Trophoblast cell (in vitro differentiated cells and primary cell): ENCODE measurements around the gene LIME1.
A peak's percentile ranks its signal among the peaks of the same experiment; 100 is the strongest.

ENCODE experiments used
- DNase-seq, 2 donors: peaks; one replicate each; pipeline ENCODE4 v3.0.0-alpha.2; 2016
- H2AFZ ChIP-seq: 2 replicates; pipeline ENCODE4 v1.6.1; 2013; ENCODE audit warnings: low read length, moderate library complexity, mild to moderate bottlenecking; ENCODE audit not compliant: insufficient read depth, poor library complexity
- H2AK5ac ChIP-seq: 2 replicates; pipeline ENCODE4 v1.6.1; 2013; ENCODE audit warnings: mild to moderate bottlenecking, low read length
- H2BK120ac ChIP-seq: 2 replicates; pipeline ENCODE4 v1.6.1; 2013; ENCODE audit warnings: low read length, mild to moderate bottlenecking, moderate library complexity; ENCODE audit not compliant: insufficient read depth, poor library complexity
- H2BK12ac ChIP-seq: 2 replicates; pipeline ENCODE4 v1.6.1; 2013; ENCODE audit warnings: mild to moderate bottlenecking, low read length, moderate library complexity
- H2BK5ac ChIP-seq: 2 replicates; pipeline ENCODE4 v1.6.1; 2013; ENCODE audit warnings: low read length, low read depth, moderate library complexity, mild to moderate bottlenecking; ENCODE audit not compliant: poor library complexity
- H3K14ac ChIP-seq: 2 replicates; pipeline ENCODE4 v1.6.1; 2013; ENCODE audit warnings: mild to moderate bottlenecking, low read length
- H3K18ac ChIP-seq: 2 replicates; pipeline ENCODE4 v1.6.1; 2013; ENCODE audit warnings: mild to moderate bottlenecking, low read length
- H3K23ac ChIP-seq: 2 replicates; pipeline ENCODE4 v1.6.1; 2013; ENCODE audit warnings: low read length
- H3K27ac ChIP-seq: 2 replicates; pipeline ENCODE4 v1.5.1; 2013; ENCODE audit warnings: low read depth, mild to moderate bottlenecking, inconsistent platforms, low read length, moderate library complexity
- H3K27me3 ChIP-seq: 2 replicates; pipeline ENCODE4 v1.6.1; 2013; ENCODE audit warnings: inconsistent platforms, mild to moderate bottlenecking, low read length, moderate library complexity; ENCODE audit not compliant: insufficient read depth
- H3K36me3 ChIP-seq, 2 experiments: 1 replicate in 1 of 2; 2 replicates in 1 of 2; pipeline ENCODE4 v1.6.1; 2013; ENCODE audit warnings: low read length in 2 of 2, mild to moderate bottlenecking in 2 of 2, moderate library complexity in 1 of 2; ENCODE audit not compliant: insufficient read depth in 2 of 2, control insufficient read depth in 1 of 2
- H3K4ac ChIP-seq: 2 replicates; pipeline ENCODE4 v1.6.1; 2013; ENCODE audit warnings: low read depth, mild to moderate bottlenecking, low read length, moderate library complexity
- H3K4me1 ChIP-seq, 2 experiments: 1 replicate in 1 of 2; 2 replicates in 1 of 2; pipeline ENCODE4 v1.6.1; 2013; ENCODE audit warnings: low read length in 2 of 2, mild to moderate bottlenecking in 2 of 2, moderate library complexity in 1 of 2; ENCODE audit not compliant: insufficient read depth in 2 of 2, control insufficient read depth in 1 of 2
- H3K4me2 ChIP-seq: 2 replicates; pipeline ENCODE4 v1.6.1; 2013; ENCODE audit warnings: inconsistent platforms, mild to moderate bottlenecking, low read length, moderate library complexity
- H3K4me3 ChIP-seq: 2 replicates; pipeline ENCODE4 v1.5.1; 2013; ENCODE audit warnings: mild to moderate bottlenecking, low read depth, low read length, inconsistent platforms
- H3K79me1 ChIP-seq: one replicate; pipeline ENCODE4 v1.6.1; 2013; ENCODE audit warnings: low read length
- H3K79me2 ChIP-seq: 2 replicates; pipeline ENCODE4 v1.6.1; 2013; ENCODE audit warnings: low read length, mild to moderate bottlenecking; ENCODE audit not compliant: control insufficient read depth, insufficient read depth, poor library complexity
- H3K9ac ChIP-seq: 2 replicates; pipeline ENCODE4 v1.6.1; 2013; ENCODE audit warnings: mild to moderate bottlenecking, low read length
- H3K9me3 ChIP-seq: 2 replicates; pipeline ENCODE4 v1.6.1; 2013; ENCODE audit warnings: low read depth, mild to moderate bottlenecking, control low read depth, inconsistent platforms, low read length; ENCODE audit not compliant: insufficient read depth
- H4K12ac ChIP-seq: 2 replicates; pipeline ENCODE4 v1.6.1; 2013; ENCODE audit warnings: low read depth, mild to moderate bottlenecking, low read length, moderate library complexity
- H4K8ac ChIP-seq: 2 replicates; pipeline ENCODE4 v1.6.1; 2013; ENCODE audit warnings: low read depth, mild to moderate bottlenecking, low read length, moderate library complexity
- H4K91ac ChIP-seq: one replicate; pipeline ENCODE4 v1.6.1; 2013; ENCODE audit warnings: low read depth, mild to moderate bottlenecking, low read length, moderate library complexity
- WGBS: extraction: QIAGEN DNeasy Blood & Tissue Kit; methylation state at CpG from one replicate; pipeline ENCODE4 v1.1.7; 2013; ENCODE audit warnings: missing lambda C conversion rate; ENCODE audit not compliant: insufficient read length, insufficient coverage; ENCODE audit errors: extremely low coverage; 5-methylcytosine and 5-hydroxymethylcytosine counted together

The LIME1 gene

GRCh38 chr20:63782051-63782471, 45.6 kb downstream of the LIME1 start:
- Histone ChIP-seq H4K91ac (no peak overlapping the region), H3K27ac (no peak overlapping the region)

GRCh38 chr20:63782521-63782971, 46.1 kb downstream of the LIME1 start:
- no peak overlapping the region for H2BK5ac ChIP-seq
- H3K23ac ChIP-seq = no peak overlapping the region
- no peak overlapping the region for H3K4me2 ChIP-seq
- no peaks in the 10 kb centered on the region for H3K79me1 ChIP-seq
- H4K8ac ChIP-seq = no peak overlapping the region
- no peak overlapping the region for H3K18ac ChIP-seq
- H3K14ac ChIP-seq = no peak overlapping the region
- no peak overlapping the region for H2BK120ac ChIP-seq
- peaks cover 2% of the 10 kb centered on the region for H3K9me3 ChIP-seq
- H4K91ac ChIP-seq = no peak overlapping the region
- H3K9ac ChIP-seq = no peak overlapping the region
- no peak overlapping the region for H2AFZ ChIP-seq
- no CpG with 5 or more reads among the region's 12 CpGs for WGBS
- no peak overlapping the region for H2BK12ac ChIP-seq
- no peaks in the 10 kb centered on the region for H3K27me3 ChIP-seq
- no peak overlapping the region for H3K4me3 ChIP-seq
- H2AK5ac ChIP-seq = no peak overlapping the region
- H3K27ac ChIP-seq = no peak overlapping the region
- H3K4ac ChIP-seq = no peak overlapping the region
- H3K36me3 ChIP-seq = peaks cover 0 to 3% of the 10 kb centered on the region in 2 experiments
- no peaks in the 10 kb centered on the region for H3K79me2 ChIP-seq
- no peaks in the 10 kb centered on the region for H3K4me1 ChIP-seq
- no peak overlapping the region for H4K12ac ChIP-seq
- no peak for DNase-seq

More at GRCh38 chr20:63782051-63782471, 45.6 kb downstream of the LIME1 start:
- no peak overlapping the region for H3K18ac ChIP-seq
- no peak overlapping the region for H2BK120ac ChIP-seq
- no peak overlapping the region for H3K4me2 ChIP-seq
- no peak overlapping the region for H2AK5ac ChIP-seq
- WGBS = no CpG with 5 or more reads among the region's 18 CpGs
- no peak overlapping the region for H4K8ac ChIP-seq
- no peak overlapping the region for H2BK12ac ChIP-seq
- no peak overlapping the region for H2AFZ ChIP-seq
- peaks cover 0 to 3% of the 10 kb centered on the region in 2 experiments for H3K36me3 ChIP-seq
- peaks cover 4% of the 10 kb centered on the region for H3K9me3 ChIP-seq
- no peak overlapping the region for H2BK5ac ChIP-seq
- no peaks in the 10 kb centered on the region for H3K79me1 ChIP-seq
- H3K14ac ChIP-seq = no peak overlapping the region
- no peak overlapping the region for H3K9ac ChIP-seq
- H3K4me1 ChIP-seq = no peaks in the 10 kb centered on the region
- no peak overlapping the region for H3K4ac ChIP-seq
- H3K23ac ChIP-seq = no peak overlapping the region
- H3K4me3 ChIP-seq = no peak overlapping the region
- peak; percentile 41 to 52 for DNase-seq
- no peak overlapping the region for H4K12ac ChIP-seq
- no peaks in the 10 kb centered on the region for H3K27me3 ChIP-seq
- no peaks in the 10 kb centered on the region for H3K79me2 ChIP-seq

- H3K9me3 ChIP-seq = no peaks in the 10 kb centered on the region
- H3K79me2 ChIP-seq = no peaks in the 10 kb centered on the region
- no peak overlapping the region for H3K23ac ChIP-seq
- no peak overlapping the region for H2AK5ac ChIP-seq
- H3K9ac ChIP-seq = no peak overlapping the region
- H2BK120ac ChIP-seq = no peak overlapping the region
- H3K14ac ChIP-seq = no peak overlapping the region
- H2BK12ac ChIP-seq = no peak overlapping the region
- H3K4me2 ChIP-seq = no peak overlapping the region
- no peak overlapping the region for H2BK5ac ChIP-seq
- no CpG with 5 or more reads among the region's 16 CpGs for WGBS
- DNase-seq = no peak
- H2AFZ ChIP-seq = no peak overlapping the region
- H3K36me3 ChIP-seq = peaks cover 2 to 3% of the 10 kb centered on the region in 2 experiments
- no peak overlapping the region for H4K91ac ChIP-seq
- no peak overlapping the region for H4K8ac ChIP-seq
- no peak overlapping the region for H3K4me3 ChIP-seq
- no peaks in the 10 kb centered on the region for H3K79me1 ChIP-seq
- no peaks in the 10 kb centered on the region for H3K4me1 ChIP-seq
- H3K18ac ChIP-seq = no peak overlapping the region
- no peaks in the 10 kb centered on the region for H3K27me3 ChIP-seq
- H4K12ac ChIP-seq = no peak overlapping the region
- H3K4ac ChIP-seq = no peak overlapping the region
- H3K27ac ChIP-seq = no peak overlapping the region
These were observed 47.5 kb downstream of the LIME1 start for GRCh38 chr20:63783970-63784369.

GRCh38 chr20:63785691-63786131, 49.2 kb downstream of the LIME1 start:
- Histone ChIP-seq H3K4me3 (peak overlapping the region; percentile 30), H3K79me1 (no peaks in the 10 kb centered on the region), H4K8ac (no peak overlapping the region), H2AFZ (no peak overlapping the region), H3K36me3 (peaks cover 19 to 20% of the 10 kb centered on the region in 2 experiments), H3K14ac (no peak overlapping the region), H2AK5ac (no peak overlapping the region), H3K27me3 (no peaks in the 10 kb centered on the region), H3K27ac (no peak overlapping the region), H3K18ac (no peak overlapping the region), H3K4me1 (no peaks in the 10 kb centered on the region), H4K91ac (no peak overlapping the region), H4K12ac (no peak overlapping the region), H3K79me2 (no peaks in the 10 kb centered on the region), H3K4ac (no peak overlapping the region), H2BK12ac (no peak overlapping the region), H3K9me3 (no peaks in the 10 kb centered on the region), H3K23ac (no peak overlapping the region), H2BK5ac (no peak overlapping the region), H2BK120ac (no peak overlapping the region), H3K9ac (no peak overlapping the region), H3K4me2 (no peak overlapping the region)
- DNase-seq = no peak
- WGBS = no CpG with 5 or more reads among the region's 14 CpGs
